Measurements from ENCODE around the gene ARHGAP26. TPM values are rescaled to one million over a fixed set of nuclear protein-coding genes. Genes with fewer than 3 reads are reported as not detected.

Gene ARHGAP26
- total and polyA plus RNA-seq, 7 donors: 2.5 to 28.7 (median 12.0) TPM

GRCh38 chr5:143156572-143156971 is 386.4 kb downstream of the ARHGAP26 start:
- intact Hi-C loops (cut with DNase I): no loop called here
- ATAC-seq: peak in 3 of 4 donors; percentile 27 to 94 (median 72)
- Histone ChIP-seq H3K9me3 (no peaks in the 10 kb centered on the region), H3K27me3 (ENCODE audit: insufficient read depth in 3 of 3, low read length in 2 of 3) (no peaks in the 10 kb centered on the region), H3K27ac (no peak overlapping the region), H3K4me3 (no peak overlapping the region), H3K36me3 (ENCODE audit: insufficient read depth in 1 of 2, low read depth in 1 of 2) (no peaks in the 10 kb centered on the region), H3K4me1 (peaks cover 36% of the 10 kb centered on the region)
- DNase-seq: peak in 1 of 2 donors; percentile 20
- TF ChIP-seq CTCF (IDR thresholded peaks at IDR 0.05): no peak
- WGBS, 3 donors: 69 to 84% (median 72%) methylated on average over 4 of the region's 4 CpGs

GRCh38 chr5:143159031-143159430 is 388.9 kb downstream of the ARHGAP26 start:
- Histone ChIP-seq H3K4me3 (no peak overlapping the region), H3K9me3 (no peaks in the 10 kb centered on the region), H3K36me3 (ENCODE audit: insufficient read depth in 1 of 2, low read depth in 1 of 2) (no peaks in the 10 kb centered on the region), H3K4me1 (peaks cover 28% of the 10 kb centered on the region), H3K27ac (no peak overlapping the region), H3K27me3 (ENCODE audit: insufficient read depth in 3 of 3, low read length in 2 of 3) (no peaks in the 10 kb centered on the region)
- no peak for DNase-seq
- ATAC-seq: no peak
- 67 to 76% (median 73%) methylated on average over 3 of the region's 3 CpGs for WGBS, 3 donors
- TF ChIP-seq CTCF (IDR thresholded peaks at IDR 0.05): no peak
- intact Hi-C loops (cut with DNase I): no loop called here

GRCh38 chr5:143161885-143162540 is 391.8 kb downstream of the ARHGAP26 start:
- intact Hi-C loops (cut with DNase I): no loop called here
- H3K27ac ChIP-seq: peak overlapping the region; percentile 33
- no peak overlapping the region for H3K4me3 ChIP-seq
- peak; percentile 37 to 82 (median 77) for ATAC-seq
- peak; percentile 68 to 70 for DNase-seq
- 49 to 75% (median 57%) methylated on average over 5 of the region's 5 CpGs for WGBS, 3 donors
- H3K4me1 ChIP-seq: peaks cover 11% of the 10 kb centered on the region
- H3K27me3 ChIP-seq (ENCODE audit: insufficient read depth in 3 of 3, low read length in 2 of 3): no peaks in the 10 kb centered on the region
- H3K9me3 ChIP-seq: no peaks in the 10 kb centered on the region
- H3K36me3 ChIP-seq (ENCODE audit: insufficient read depth in 1 of 2, low read depth in 1 of 2): no peaks in the 10 kb centered on the region
- TF ChIP-seq CTCF (IDR thresholded peaks at IDR 0.05): no peak

GRCh38 chr5:143162810-143163209 is 392.6 kb downstream of the ARHGAP26 start:
- H3K27me3 ChIP-seq (ENCODE audit: insufficient read depth in 3 of 3, low read length in 2 of 3): no peaks in the 10 kb centered on the region
- 93 to 96% (median 93%) methylated on average over 3 of the region's 3 CpGs for WGBS, 3 donors
- H3K9me3 ChIP-seq: no peaks in the 10 kb centered on the region
- intact Hi-C loops (cut with DNase I): no loop called here
- TF ChIP-seq CTCF (IDR thresholded peaks at IDR 0.05): no peak
- H3K36me3 ChIP-seq (ENCODE audit: insufficient read depth in 1 of 2, low read depth in 1 of 2): no peaks in the 10 kb centered on the region
- H3K4me3 ChIP-seq: no peak overlapping the region
- DNase-seq: no peak
- peaks cover 11% of the 10 kb centered on the region for H3K4me1 ChIP-seq
- H3K27ac ChIP-seq: peak overlapping the region; percentile 12
- ATAC-seq: no peak

GRCh38 chr5:143164557-143164956 is 394.4 kb downstream of the ARHGAP26 start:
- H3K9me3 ChIP-seq: no peaks in the 10 kb centered on the region
- no peaks in the 10 kb centered on the region for H3K36me3 ChIP-seq (ENCODE audit: insufficient read depth in 1 of 2, low read depth in 1 of 2)
- DNase-seq (no peak), ATAC-seq (no peak)
- no peaks in the 10 kb centered on the region for H3K27me3 ChIP-seq (ENCODE audit: insufficient read depth in 3 of 3, low read length in 2 of 3)
- peaks cover 11% of the 10 kb centered on the region for H3K4me1 ChIP-seq
- 82 to 97% (median 85%) methylated on average over 4 of the region's 4 CpGs for WGBS, 3 donors
- no peak overlapping the region for H3K4me3 ChIP-seq
- TF ChIP-seq CTCF (IDR thresholded peaks at IDR 0.05): no peak
- intact Hi-C loops (cut with DNase I): no loop called here
- no peak overlapping the region for H3K27ac ChIP-seq
